Measurements from ENCODE around the gene GDF9.

GDF9 gene

GRCh38 chr5:132821791-132822190 is 44.5 kb downstream of the GDF9 start:
- DNase-seq (ENCODE audit: low read depth in 2 of 2): peak in 1 of 2 donors; percentile 30
- no peak for TF ChIP-seq CTCF (IDR thresholded peaks at IDR 0.05; ENCODE audit: low read depth, low read length)
- H3K4me3 ChIP-seq (replicated peaks in 1 of 2; ENCODE audit: low read depth in 2 of 2, low read length in 2 of 2): no peak overlapping the region

- no peak overlapping the region for H3K4me3 ChIP-seq (replicated peaks in 1 of 2; ENCODE audit: low read depth in 2 of 2, low read length in 2 of 2)
- DNase-seq (ENCODE audit: low read depth in 2 of 2): no peak
- TF ChIP-seq CTCF (IDR thresholded peaks at IDR 0.05; ENCODE audit: low read depth, low read length): no peak
Measured at GRCh38 chr5:132821350-132821749, 44.9 kb downstream of the GDF9 start.

GRCh38 chr5:132820162-132820754 is 46.0 kb downstream of the GDF9 start:
- H3K4me3 ChIP-seq (replicated peaks in 1 of 2; ENCODE audit: low read depth in 2 of 2, low read length in 2 of 2): no peak overlapping the region
- peak; percentile 94 for DNase-seq (ENCODE audit: low read depth in 2 of 2)
- peak; percentile 86 for TF ChIP-seq CTCF (IDR thresholded peaks at IDR 0.05; ENCODE audit: low read depth, low read length)

- no peak overlapping the region for H3K4me3 ChIP-seq (replicated peaks in 1 of 2; ENCODE audit: low read depth in 2 of 2, low read length in 2 of 2)
- no peak for TF ChIP-seq CTCF (IDR thresholded peaks at IDR 0.05; ENCODE audit: low read depth, low read length)
- no peak for DNase-seq (ENCODE audit: low read depth in 2 of 2)
Measured at GRCh38 chr5:132819468-132819867, 46.8 kb downstream of the GDF9 start.

GRCh38 chr5:132817011-132817410 is 49.3 kb downstream of the GDF9 start:
- no peak overlapping the region for H3K4me3 ChIP-seq (replicated peaks in 1 of 2; ENCODE audit: low read depth in 2 of 2, low read length in 2 of 2)
- no peak for DNase-seq (ENCODE audit: low read depth in 2 of 2)
- TF ChIP-seq CTCF (IDR thresholded peaks at IDR 0.05; ENCODE audit: low read depth, low read length): no peak

GRCh38 chr5:132816554-132816953 is 49.7 kb downstream of the GDF9 start:
- no peak for TF ChIP-seq CTCF (IDR thresholded peaks at IDR 0.05; ENCODE audit: low read depth, low read length)
- no peak for DNase-seq (ENCODE audit: low read depth in 2 of 2)
- H3K4me3 ChIP-seq (replicated peaks in 1 of 2; ENCODE audit: low read depth in 2 of 2, low read length in 2 of 2): no peak overlapping the region

GRCh38 chr5:132816083-132816482 is 50.2 kb downstream of the GDF9 start:
- no peak for DNase-seq (ENCODE audit: low read depth in 2 of 2)
- TF ChIP-seq CTCF (IDR thresholded peaks at IDR 0.05; ENCODE audit: low read depth, low read length): no peak

More at GRCh38 chr5:132816083-132816482, 50.2 kb downstream of the GDF9 start:
- no peak overlapping the region for H3K4me3 ChIP-seq (replicated peaks in 1 of 2; ENCODE audit: low read depth in 2 of 2, low read length in 2 of 2)

Measured in cardiac fibroblast (primary cell).